ENCODE data around the gene PLAAT4.
"Not testable (repeated sequence)": the region's sequence is repeated elsewhere in the genome, so short reads cannot be mapped to it uniquely, and the experiment has no call there.

PLAAT4 gene

DNA sequence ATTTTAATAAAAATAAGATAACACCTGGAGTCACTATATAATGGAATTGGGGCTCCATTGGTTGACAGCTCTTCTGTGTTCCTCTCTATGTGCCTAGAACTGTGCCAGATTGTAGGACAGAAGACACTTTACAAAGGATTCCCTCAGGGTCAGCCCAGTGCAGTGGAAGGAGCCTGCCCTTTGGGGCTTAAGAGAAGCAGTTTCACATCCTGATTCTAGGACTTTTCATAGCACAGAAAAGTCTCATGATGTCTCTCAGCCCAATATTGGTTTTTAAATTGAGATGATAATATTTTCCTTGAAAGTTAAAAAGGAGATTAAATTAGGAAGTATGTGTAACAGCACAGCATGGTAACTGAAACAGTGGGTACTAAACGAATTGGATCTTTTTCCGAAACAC, 7.1 kb downstream of the PLAAT4 start:
- no peak for DNase-seq (ENCODE audit: low read depth)

DNA sequence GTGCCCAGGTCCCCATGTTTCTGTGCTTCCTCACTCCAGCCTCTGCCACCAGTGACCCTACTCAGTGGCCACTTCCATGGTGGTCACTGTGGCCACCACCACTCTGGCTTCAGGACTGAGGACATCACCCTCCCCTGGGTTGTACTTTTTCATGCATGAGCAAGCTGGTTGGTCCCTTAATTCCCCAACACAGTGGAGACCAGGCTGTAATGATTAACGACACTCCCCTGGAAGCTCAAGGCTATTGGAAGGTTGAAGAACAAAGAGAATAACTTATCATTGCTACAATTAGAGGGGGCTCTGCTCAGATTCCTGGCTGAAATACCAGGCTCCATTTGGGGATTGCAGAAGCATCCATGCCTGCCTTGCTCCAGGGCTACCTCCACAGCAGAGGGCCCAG, 10.5 kb downstream of the PLAAT4 start:
- no peak for DNase-seq (ENCODE audit: low read depth)

GRCh38 chr11:63548178-63548577, 11.6 kb downstream of the PLAAT4 start:
- no peak for DNase-seq (ENCODE audit: low read depth)

DNA sequence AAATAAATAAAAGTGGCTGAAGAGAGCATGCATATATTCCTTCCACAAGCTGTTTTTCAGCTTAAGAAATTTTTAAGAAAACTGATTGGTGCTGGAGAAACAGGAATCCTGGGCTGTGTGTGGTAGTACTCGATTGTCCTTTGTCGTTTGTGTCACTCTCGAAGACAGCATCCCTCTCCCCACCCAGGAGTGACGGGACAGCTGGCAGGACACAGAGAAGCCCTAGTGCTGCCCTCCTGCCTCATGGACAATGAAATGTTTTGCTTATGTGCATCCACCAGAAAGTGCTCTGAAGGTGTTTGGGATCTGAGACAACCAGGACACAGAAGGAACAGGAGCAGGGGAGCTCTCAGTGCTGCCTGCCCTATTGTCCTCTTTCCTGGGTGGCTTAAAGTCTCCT, 12.8 kb downstream of the PLAAT4 start:
- no peak for DNase-seq (ENCODE audit: low read depth)

- not testable (repeated sequence) for DNase-seq (ENCODE audit: low read depth)
These were observed 13.6 kb downstream of the PLAAT4 start for GRCh38 chr11:63550156-63550700.

- no peak for DNase-seq (ENCODE audit: low read depth)
These were observed 14.7 kb downstream of the PLAAT4 start for GRCh38 chr11:63551091-63551888.

GRCh38 chr11:63551889-63552266, 15.3 kb downstream of the PLAAT4 start:
- DNase-seq (ENCODE audit: low read depth) = no peak

GRCh38 chr11:63552921-63553320, 16.3 kb downstream of the PLAAT4 start:
- DNase-seq (ENCODE audit: low read depth) = no peak

DNA sequence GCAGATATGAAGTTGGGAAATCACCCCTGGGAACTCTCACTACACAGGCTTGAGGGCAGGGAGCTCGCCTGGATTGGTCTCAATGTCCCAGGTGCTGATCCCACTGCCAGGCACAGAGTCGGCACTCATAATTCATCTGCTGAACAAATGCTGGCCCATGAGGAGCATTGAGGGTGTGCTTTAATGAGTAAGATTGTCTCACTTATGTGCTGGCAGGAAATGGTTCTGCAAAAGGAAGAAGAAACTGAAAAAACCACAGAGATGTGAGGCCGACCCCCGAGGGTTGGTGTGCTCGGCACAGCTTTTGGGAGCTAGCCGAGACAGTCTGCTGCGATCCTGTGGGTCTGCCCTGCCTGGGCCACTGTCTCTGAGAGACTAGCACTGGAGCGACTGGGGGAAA, 17.2 kb downstream of the PLAAT4 start:
- DNase-seq (ENCODE audit: low read depth) = no peak

DNA sequence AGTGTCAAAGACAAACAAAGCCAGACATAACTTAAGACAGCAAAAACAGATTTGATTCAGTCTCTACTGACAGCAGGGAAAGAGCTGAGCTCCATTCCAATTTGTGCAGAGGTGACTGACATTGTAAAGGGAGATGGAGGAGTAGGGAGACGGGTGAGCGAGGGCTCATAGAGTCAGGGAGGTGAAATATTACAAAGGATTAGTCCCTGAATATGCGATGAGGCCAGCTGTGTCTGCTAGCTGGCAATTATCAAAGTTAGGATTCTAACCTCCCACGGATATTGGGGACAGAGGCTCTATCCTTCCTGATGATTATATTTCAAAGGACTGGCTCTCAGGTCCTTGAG, 18.2 kb downstream of the PLAAT4 start:
- DNase-seq (ENCODE audit: low read depth) = no peak

DNA sequence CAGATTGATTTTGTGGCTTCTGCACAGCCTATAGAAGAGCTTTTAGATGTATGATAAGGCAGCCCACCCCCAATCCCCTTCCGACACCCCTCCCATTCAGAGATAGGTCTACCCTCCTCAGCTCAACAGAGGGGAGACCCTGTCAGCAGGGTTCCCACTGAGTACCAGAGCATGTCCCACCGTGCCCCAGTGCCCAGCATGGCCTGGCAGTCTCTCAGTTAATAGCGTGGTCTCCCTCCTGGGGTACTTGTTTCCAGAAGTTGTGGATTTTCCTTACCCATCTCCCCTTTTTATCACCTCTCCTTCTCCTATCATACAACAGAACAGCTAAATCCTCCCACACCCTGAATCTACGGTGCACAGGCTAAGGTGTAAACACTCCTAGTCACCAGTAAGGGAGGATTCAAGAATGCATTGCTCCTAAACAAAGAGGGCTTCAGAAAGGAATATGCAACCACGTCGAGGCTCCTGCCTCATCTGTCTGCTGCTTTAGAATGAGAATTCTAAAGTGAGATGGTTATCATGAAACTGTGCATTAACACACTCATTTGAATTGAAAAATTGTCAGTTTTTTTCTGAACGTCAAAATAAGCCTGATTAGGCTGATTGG, 19.9 kb downstream of the PLAAT4 start:
- no peak for DNase-seq (ENCODE audit: low read depth)

GRCh38 chr11:63557570-63557969, 21.0 kb downstream of the PLAAT4 start:
- DNase-seq (ENCODE audit: low read depth) = no peak

GRCh38 chr11:63558459-63559157, 22.0 kb downstream of the PLAAT4 start:
- no peak for DNase-seq (ENCODE audit: low read depth)

- no peak for DNase-seq (ENCODE audit: low read depth)
These were observed 24.0 kb downstream of the PLAAT4 start for GRCh38 chr11:63560506-63561180.

DNA sequence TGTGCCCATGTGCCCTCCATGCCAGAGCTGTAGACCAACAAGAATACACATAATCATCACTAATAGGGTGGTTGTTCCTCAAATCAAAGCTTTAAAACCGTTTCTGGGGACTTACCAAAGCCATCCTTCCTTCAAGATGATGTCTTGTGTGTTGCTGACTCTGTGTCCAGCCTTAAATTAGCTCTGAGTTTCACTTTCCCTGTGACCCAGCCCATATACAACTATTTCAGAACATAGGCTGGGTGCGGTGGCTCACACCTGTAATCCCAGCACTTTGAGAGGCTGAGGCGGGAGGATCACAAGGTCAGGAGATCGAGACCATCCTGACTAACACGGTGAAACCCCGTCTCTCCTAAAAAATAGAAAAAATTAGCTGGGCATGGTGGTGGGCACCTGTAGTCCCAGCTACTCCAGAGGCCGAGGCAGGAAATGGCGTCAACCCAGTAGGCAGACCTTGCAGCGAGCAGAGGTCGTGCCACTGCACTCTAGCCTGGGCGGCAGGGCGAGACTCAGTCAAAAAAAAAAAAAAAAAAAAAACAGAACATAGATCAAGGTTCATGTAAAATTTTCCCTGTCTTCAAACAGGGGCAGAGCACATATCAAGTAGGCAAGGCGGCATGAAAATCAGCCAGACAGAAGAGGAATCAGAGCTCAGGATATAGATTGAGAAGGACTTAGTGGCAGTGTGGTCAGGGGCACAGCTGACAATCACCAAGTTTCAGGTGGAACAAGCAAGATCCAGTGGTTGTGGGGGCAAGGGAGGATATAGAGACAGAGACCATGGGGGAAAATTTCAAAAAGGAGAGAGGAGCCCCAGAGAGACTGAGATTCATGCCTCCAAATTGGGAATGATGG, 26.8 kb downstream of the PLAAT4 start, which contains the start of gene PLAAT2:
TSS of gene PLAAT2 (minus strand) at position 179 of the 855 bp plus-strand sequence. CDS start at position 124, 55 bp downstream.
- DNase-seq (ENCODE audit: low read depth) = no peak

DNA sequence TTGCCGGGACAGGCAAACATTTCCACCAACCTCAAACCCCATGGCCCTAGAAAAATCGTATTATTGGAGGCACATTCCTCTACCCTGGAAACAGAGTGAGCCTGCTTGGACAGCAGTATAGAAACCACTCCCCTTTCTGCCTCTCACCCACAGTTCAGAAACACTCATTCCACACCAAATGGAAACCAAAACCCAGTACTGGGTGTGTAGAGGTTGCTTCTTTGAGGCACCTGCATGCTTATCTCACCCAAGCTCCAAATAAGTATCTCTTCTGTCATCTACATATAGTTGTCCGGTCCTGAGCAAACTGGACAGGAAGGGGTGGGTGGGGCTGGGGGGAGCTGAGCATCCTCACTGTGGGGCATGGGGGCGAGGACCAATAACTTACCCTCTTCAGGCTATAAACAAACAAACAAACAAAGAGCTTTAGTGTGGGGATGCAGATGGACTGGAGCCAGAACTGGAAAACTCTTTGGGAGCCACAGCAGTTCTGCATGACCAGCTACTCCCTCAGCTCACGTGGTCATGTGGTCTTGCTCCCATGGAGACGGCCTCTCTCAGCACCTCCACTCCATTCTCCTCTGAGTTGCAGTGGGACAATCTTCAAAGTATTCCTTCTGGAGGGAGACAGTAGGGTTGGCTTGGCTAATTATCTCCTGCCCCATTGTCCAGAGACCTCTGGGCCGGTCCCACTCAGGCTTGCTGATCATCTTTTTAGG, 27.6 kb downstream of the PLAAT4 start:
- DNase-seq (ENCODE audit: low read depth) = no peak

GRCh38 chr11:63564784-63565350, 28.3 kb downstream of the PLAAT4 start:
- DNase-seq (ENCODE audit: low read depth) = no peak

DNA sequence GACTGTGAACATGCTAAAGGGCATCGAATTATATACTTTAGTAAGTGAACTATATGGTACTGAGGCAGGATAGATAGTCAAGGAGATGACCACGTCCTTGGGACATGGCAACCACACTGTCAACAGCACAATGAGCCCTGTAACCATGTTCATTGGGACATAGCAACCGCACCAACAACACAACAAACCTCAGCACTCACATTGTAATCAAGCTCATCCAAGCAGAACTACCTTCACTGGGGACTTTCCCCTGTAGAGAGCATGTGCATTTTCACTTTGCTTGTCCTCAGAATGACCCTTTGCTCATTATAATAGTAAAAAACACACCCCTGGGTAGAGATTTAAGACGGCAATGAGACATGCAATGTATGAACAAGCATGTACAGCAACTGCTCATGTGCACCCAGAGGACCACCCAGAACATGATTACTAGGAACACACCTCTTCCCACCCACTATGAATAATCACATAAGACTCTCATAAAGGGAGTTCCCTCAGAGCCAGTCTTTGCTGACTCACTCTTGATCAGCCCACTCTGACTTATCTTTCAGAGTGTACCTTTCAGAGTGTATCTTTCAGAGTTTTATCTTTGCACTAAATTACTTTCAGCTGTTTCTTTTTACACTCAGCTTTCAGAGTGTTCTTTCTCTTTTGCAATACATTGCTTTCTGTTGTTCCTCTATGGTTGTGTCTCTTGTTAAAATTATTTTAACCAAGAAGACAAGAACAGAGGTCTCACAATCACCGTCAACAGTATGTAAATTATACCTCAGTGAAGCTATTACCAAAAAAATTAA, 30.6 kb downstream of the PLAAT4 start:
- DNase-seq (ENCODE audit: low read depth) = peak; percentile 47

GRCh38 chr11:63569570-63569969, 33.0 kb downstream of the PLAAT4 start:
- no peak for DNase-seq (ENCODE audit: low read depth)

Measured in activated T-helper 9 cell treated with anti-CD3 and anti-CD28 coated beads, Interleukin-2, amount 50 U/mL, for 16 hours (primary cell).